NK-92 treated with Interleukin-12 subunit alpha and Interleukin-12 subunit beta, amount 100 ng/mL, for 24 hours (cell line): ENCODE results near the gene ADGRD1.
"Not testable (repeated sequence)": the region's sequence is repeated elsewhere in the genome, so short reads cannot be mapped to it uniquely, and the experiment has no call there.

Experiments used
- DNase-seq: peaks from one replicate; lab custom pipeline; 2025; lab: John Stamatoyannopoulos, UW

ADGRD1 gene

GRCh38 chr12:131119936-131120335 is 166.2 kb downstream of the ADGRD1 start:
- no peak for DNase-seq

- DNase-seq, result no peak
Measured at GRCh38 chr12:131120831-131121271, 167.1 kb downstream of the ADGRD1 start.

GRCh38 chr12:131121705-131122405 is 168.1 kb downstream of the ADGRD1 start:
- no peak for DNase-seq

- DNase-seq, result no peak
Measured at GRCh38 chr12:131122631-131123030, 168.9 kb downstream of the ADGRD1 start.

GRCh38 chr12:131123817-131124216 is 170.1 kb downstream of the ADGRD1 start:
- no peak for DNase-seq

- no peak for DNase-seq
Measured at GRCh38 chr12:131124487-131125280, 171.0 kb downstream of the ADGRD1 start.

GRCh38 chr12:131126662-131127173 is 173.0 kb downstream of the ADGRD1 start:
- no peak for DNase-seq

GRCh38 chr12:131128556-131128955 is 174.8 kb downstream of the ADGRD1 start:
- DNase-seq, result no peak

- DNase-seq, result not testable (repeated sequence)
Measured at GRCh38 chr12:131128966-131129619, 175.4 kb downstream of the ADGRD1 start.

- no peak for DNase-seq
Measured at GRCh38 chr12:131129839-131130238, 176.1 kb downstream of the ADGRD1 start.

- DNase-seq, result no peak
Measured at GRCh38 chr12:131130311-131130911, 176.7 kb downstream of the ADGRD1 start.

- DNase-seq, result no peak
Measured at GRCh38 chr12:131131077-131131807, 177.5 kb downstream of the ADGRD1 start.

GRCh38 chr12:131131808-131132117 is 178.1 kb downstream of the ADGRD1 start:
- no peak for DNase-seq

- peak; percentile 18 for DNase-seq
Measured at GRCh38 chr12:131132118-131132892, 178.6 kb downstream of the ADGRD1 start.

GRCh38 chr12:131133015-131133905 is 179.6 kb downstream of the ADGRD1 start:
- DNase-seq, result no peak

GRCh38 chr12:131133994-131134393 is 180.3 kb downstream of the ADGRD1 start:
- DNase-seq, result no peak

GRCh38 chr12:131134523-131135310 is 181.0 kb downstream of the ADGRD1 start:
- no peak for DNase-seq

- DNase-seq, result no peak
Measured at GRCh38 chr12:131135311-131135785, 181.6 kb downstream of the ADGRD1 start.
